DMS114 treated with DMSO at 0.1 percent for 48 hours (cell line): ENCODE results near the gene CD1B.
"Not testable (repeated sequence)": the region's sequence is repeated elsewhere in the genome, so short reads cannot be mapped to it uniquely, and the experiment has no call there.

Experiments
- DNase-seq: peaks from one replicate; lab custom pipeline; 2025; ENCODE audit not compliant: unreplicated experiment; lab: John Stamatoyannopoulos, UW

Gene CD1B

GRCh38 chr1:158331481-158332150 lies at the start of gene CD1B:
Gene CD1B, minus strand, starts transcription at chr1:158331531. Its CDS starts 108 bp downstream, at chr1:158331423.
- no peak for DNase-seq

GRCh38 chr1:158374860-158375259 lies 43.5 kb upstream of the CD1B start:
- DNase-seq, result no peak

GRCh38 chr1:158374101-158374500 lies 42.8 kb upstream of the CD1B start:
- DNase-seq, result not testable (repeated sequence)

- DNase-seq, result no peak
These were observed 40.0 kb upstream of the CD1B start for GRCh38 chr1:158371188-158371953.

- no peak for DNase-seq
These were observed 35.5 kb upstream of the CD1B start for GRCh38 chr1:158366783-158367182.

GRCh38 chr1:158362941-158363340 lies 31.6 kb upstream of the CD1B start:
- DNase-seq, result no peak

- DNase-seq, result no peak
These were observed 31.2 kb upstream of the CD1B start for GRCh38 chr1:158362482-158362881.

GRCh38 chr1:158357441-158357840 lies 26.1 kb upstream of the CD1B start:
- DNase-seq, result no peak

GRCh38 chr1:158356616-158357015 lies 25.3 kb upstream of the CD1B start:
- no peak for DNase-seq

- no peak for DNase-seq
These were observed 24.5 kb upstream of the CD1B start for GRCh38 chr1:158355773-158356285.

- no peak for DNase-seq
These were observed 22.9 kb upstream of the CD1B start for GRCh38 chr1:158354255-158354654.

GRCh38 chr1:158353303-158354075 lies 22.2 kb upstream of the CD1B start, which contains the start of gene CD1E:
Gene CD1E, plus strand, starts transcription at chr1:158353894. Its CDS starts 95 bp downstream, at chr1:158353989.
- DNase-seq, result no peak

GRCh38 chr1:158348946-158349345 lies 17.6 kb upstream of the CD1B start:
- not testable (repeated sequence) for DNase-seq

- DNase-seq, result not testable (repeated sequence)
These were observed 5.1 kb upstream of the CD1B start for GRCh38 chr1:158336413-158336812.

GRCh38 chr1:158335213-158335532 lies 3.8 kb upstream of the CD1B start:
- DNase-seq, result no peak

- no peak for DNase-seq
These were observed 3.3 kb upstream of the CD1B start for GRCh38 chr1:158334526-158335212.

- no peak for DNase-seq
These were observed 2.2 kb upstream of the CD1B start for GRCh38 chr1:158333405-158334155.

GRCh38 chr1:158331106-158331425 lies 265 bp downstream of the CD1B start:
- DNase-seq, result no peak

GRCh38 chr1:158330391-158331105 lies 783 bp downstream of the CD1B start:
- DNase-seq, result no peak

GRCh38 chr1:158329733-158330132 lies 1.6 kb downstream of the CD1B start:
- no peak for DNase-seq
